Stimulated activated CD4-positive, alpha-beta T cell treated with anti-CD3 and anti-CD28 coated beads, Interleukin-4, amount 100 ng/mL, for 4 hours (primary cell): ENCODE measurements around the gene DNMT1.

ENCODE experiments used
- DNase-seq, 2 experiments: peaks; one replicate each; pipeline ENCODE4 v3.0.0-alpha.2; 2020

The DNMT1 gene

DNA sequence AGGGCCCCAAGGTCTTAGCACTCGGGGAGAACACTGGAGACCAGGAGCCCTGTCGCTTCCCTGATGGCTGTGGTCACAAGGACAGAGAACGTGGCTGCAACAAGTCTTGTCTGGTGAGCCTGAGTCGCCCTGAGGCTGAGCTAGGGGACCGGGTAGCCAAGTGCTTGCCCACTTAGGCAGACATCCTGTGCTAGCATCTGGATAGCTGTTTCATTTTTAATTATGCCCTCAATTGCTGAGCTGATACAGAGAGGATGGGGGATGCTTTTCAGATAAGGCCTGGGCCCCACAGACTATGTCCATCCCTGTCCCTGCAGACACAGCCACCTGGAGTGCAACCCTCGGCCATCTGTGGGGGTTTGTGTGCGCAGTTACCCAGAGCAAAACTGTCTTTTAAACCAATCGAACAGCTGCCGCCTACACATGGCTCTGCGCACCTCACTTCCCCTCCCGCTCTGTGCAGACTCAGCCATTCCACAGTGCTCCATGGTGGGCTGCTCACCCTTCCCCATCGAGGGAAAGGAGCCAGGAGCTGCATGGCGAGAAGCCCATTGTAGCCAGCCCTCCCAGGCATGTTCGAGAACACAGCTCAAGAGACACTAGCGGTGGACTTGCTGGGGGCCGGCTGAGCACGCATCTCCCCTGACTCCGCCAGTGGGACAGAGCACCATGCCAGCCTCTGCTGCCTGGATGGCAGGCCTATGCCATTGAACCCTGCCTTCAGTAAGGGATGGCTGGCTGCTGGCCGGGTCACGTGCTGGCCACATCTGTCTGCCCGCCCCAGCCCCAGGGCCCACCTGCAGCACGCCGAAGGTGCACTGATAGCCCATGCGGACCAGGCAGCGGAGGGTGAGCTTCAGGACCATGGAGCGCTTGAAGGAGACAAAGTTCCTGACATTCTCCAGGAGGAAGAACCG is 55.6 kb downstream of the DNMT1 start:
- no peak for DNase-seq

DNA sequence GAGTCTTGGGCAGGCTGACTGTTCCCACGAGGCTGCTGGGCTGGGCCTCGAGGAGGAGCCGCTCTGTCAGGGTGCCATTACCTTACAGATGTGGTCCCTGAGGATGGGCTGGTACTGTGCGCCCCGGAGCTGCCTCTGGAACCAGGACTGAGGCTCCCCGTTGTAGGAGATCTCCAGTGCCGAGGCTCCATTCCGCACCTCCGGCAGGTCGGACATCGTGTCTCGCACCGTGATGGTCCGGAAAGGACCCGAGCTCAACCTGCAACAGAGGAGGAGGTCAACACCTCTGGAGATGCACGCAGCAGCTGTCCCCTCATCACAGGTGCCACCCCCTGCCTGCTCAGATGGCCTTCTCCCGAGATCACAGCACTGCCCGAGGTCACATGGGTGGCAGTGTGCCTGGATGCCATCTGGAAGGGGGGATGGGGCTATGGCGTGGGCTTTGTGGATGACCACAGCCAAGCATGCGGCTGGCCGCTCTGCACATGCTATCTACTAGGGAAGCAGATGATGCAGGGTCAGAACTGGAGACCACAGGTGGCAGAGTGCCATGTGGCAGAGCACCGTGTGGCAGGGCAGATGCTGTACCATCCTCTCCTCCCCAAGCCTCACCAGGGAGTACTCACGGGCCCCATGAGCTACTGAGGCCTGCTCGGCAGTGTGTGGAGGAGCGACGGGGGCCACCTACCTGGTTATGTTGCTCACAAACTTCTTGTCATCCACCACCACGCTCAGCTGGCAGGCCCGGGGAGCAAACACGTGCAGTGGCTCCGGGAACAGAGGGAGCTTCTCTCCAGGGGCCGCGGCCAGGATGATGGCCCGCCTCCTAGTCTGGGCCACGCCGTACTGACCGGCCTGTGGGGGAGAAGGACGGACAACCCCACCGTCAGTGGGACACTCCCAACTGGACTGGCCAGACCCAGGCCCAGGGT is 56.7 kb downstream of the DNMT1 start:
- DNase-seq: no peak

DNA sequence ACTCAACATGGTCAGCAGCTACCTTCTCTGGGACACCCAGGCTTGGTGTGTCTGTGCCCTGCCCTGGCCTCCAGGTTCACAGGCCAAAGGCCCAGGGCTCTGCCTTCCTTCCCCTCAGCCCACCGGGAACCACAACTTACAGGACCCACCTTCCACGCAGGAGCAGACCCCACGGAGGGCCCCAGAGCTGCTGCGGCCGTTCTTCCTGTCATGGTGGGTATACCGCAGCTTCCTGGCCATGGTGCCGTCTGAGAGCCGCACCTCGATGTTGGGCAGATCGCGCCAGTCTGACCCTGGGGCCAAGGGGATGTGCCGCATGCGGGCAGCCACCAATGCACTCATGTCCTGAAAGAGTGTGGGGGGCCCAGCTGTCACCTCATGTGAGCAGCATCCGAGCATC is 57.8 kb downstream of the DNMT1 start:
- DNase-seq: no peak

DNA sequence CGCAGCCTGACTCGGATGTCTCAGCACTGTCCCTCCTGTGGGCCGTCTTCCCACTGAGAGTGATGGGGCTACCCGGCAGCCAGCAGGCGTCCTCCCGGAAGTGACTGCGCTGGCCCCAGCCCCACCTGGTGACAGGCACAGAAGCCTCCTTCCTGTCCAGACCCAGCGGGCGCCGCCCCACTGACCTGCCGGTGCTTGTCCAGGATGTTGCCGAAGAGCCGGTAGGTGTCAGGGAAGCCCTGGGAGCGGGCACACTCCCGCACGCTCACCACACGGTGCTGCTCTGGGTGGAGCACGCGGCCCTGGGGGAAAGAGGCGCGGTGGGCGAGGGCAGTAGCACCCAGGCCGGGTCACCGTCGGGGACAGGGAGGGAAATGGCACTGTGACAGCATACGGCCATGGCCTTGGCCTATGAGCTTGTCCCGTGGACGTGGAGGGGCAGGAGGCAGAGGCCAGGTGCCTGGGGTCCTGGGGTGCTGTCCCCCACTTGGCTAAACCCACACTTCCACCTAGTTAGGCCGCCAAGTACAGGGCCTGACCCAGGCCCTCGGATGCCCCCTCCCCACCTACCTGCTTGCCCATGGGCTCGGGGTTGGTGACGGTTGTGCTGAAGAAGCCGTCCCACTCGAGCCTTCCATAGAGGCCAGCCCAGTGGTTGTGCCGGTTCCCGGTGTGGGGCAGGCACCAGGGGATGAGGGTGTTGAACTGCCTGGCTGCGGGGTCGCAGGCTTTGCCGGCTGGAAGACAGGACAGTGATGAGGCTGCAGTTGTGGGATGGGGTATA is 59.0 kb downstream of the DNMT1 start:
- DNase-seq: no peak

DNA sequence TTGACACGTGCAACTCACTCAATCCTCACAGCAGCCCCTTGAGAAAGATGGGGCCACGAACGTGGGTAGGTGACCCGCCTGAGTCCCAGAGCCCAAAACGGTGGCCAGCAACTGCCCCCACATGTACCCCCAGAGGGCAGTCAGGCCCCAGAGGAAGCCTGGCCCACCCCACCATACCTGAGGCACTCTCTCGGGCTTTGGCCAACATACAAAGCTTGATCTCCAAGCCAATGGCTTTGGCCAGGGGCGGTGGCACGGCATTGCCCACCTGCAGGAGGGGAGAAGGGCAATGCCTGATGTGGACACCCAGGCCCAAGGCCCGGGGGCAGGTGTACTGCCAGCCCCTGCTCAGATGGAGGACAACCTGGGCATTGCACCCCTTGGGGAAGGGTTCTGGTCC is 60.7 kb downstream of the DNMT1 start:
- no peak for DNase-seq

DNA sequence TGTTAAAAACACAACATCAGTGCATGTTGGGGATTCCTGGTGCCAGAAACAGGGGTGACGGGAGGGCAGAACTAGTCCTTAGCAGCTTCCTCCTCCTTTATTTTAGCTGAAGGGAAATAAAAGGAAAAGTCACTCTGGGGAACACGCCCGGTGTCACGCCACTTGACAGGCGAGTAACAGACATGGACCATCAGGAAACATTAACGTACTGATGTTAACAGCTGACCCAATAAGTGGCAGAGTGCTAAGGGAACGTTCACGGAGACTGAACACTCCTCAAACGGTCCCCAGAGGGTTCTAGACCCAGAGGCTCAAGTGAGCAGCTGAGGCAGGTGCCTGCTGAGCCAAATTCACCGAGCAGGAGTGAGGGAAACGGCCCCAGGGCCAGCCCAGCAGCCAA is 61.2 kb downstream of the DNMT1 start:
- no peak for DNase-seq

DNA sequence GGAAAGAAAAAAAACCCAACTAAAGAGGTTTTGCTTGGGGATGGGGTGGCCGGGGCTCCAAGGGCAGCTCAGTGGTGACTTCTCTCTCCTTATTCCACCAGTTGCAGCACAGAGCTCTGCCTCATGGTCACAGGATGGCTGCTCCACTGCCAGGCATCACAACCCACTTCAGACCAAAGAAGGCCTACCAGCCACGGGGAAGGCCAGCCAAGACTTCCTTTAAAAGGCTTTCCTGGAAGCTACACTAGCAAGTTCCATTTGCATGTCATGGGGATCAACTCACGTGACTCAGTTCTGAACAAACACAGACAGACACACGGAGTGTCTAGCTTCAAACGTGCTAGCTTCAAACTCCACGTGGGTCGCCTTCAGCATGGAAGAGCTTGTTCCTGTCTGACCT is 61.8 kb downstream of the DNMT1 start:
- no peak for DNase-seq

DNA sequence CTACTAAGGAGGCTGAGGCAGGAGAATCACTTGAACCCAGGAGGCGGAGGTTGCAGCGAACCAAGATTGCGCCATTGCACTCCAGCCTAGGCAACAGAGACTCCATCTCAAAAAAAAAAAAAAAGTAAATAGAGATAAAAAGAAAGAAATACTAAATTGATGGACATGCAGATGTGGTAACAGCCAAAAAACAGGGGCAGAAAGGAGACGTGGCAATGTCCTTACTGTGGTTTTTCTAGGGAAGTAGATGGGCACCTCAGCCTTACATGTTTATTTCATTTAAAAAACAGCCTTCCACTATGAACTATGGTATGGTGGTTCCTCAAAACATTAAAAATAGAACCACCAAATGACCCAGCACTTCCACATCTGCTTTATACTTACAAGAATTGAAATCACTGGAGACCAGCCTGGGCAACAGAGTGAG is 68.5 kb downstream of the DNMT1 start:
- DNase-seq: no peak

DNA sequence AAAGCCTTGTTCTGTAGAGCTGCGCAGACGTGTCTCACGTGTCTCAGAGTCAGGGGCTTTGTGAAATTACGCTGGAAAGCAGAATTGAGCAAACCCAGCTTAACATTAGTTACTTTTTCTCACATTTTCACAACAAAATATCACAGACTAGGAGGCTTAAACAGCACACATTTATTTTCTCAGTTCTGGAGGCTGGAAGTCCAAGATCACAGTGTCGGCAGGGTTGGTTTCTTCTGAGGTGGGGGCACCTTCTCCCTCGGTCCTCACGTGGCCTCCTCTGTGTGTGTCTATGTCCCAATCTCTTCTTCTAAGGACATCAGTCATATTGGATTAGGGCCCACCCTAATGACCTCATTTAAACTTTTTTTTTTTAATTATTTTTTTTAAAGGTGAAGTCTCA is 70.3 kb downstream of the DNMT1 start:
- DNase-seq: no peak

DNA sequence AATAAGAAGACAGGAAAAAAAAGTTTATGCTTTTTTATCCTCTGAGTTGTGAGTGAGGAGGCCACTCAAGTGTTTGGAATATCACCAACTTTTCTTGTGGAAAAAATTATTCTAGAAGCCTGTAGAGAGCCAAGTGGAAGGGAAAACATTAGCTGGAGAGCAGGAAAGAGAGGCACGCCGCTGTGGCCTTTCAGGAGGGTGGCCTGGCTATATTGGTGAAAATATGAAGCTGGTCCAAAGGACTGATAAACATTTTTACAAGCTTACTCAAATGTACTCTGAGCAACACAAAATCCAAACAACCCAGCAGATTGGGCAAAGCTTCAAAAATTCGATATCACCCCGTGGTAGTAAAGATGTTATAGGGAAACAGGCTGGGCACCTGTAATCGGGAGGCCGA is 72.7 kb downstream of the DNMT1 start:
- DNase-seq: no peak

DNA sequence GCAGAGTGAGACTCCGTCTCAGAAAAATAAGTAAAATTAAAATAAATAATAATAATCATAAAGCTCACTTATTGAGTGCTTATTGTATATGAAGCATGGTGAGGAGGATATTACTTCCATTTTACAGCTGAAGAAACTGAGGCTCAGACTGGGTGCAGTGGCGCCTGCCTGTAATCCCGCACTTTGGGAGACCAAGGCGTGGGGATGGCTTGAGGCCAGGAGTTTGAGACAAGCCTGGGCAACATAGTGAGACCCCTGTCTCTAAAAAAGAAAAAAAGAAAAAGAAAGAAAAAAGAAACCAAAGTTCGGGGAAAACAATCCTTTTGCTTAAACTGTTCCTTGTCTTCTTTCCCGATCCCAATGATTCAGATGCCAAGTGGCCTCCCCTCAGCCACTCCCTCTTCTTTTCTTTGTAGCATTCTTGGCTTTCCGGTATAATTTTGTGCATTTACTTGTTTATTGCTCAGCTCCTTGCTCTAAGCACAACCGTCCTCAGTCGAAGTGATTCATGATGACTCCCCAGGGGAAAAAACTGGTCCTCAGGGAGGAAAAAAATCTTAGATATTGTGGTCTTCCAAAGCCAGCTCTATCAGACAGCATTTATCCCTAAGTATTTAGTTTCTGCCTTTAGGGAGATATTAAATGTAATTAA is 74.1 kb downstream of the DNMT1 start:
- no peak for DNase-seq

DNA sequence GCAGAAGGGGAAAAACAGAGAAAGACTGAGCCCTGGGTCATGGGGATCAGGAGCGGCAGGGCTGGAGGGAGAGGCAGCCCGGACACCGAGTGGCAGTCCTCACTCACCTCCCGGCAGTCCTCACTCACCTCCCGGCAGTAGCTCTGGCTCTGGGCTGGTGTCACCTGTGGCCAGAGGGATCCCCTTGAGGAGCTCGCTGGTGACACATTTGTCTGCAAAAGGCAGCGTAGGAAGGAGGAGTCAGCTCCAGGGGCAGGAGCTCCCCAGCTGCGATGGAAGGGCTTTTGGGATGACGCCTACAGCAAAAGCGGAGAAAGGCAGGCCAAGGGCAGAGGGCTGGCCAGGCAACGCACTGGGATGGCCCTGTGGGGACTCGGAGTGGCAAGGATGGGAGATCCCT is 75.8 kb downstream of the DNMT1 start:
- no peak for DNase-seq

DNA sequence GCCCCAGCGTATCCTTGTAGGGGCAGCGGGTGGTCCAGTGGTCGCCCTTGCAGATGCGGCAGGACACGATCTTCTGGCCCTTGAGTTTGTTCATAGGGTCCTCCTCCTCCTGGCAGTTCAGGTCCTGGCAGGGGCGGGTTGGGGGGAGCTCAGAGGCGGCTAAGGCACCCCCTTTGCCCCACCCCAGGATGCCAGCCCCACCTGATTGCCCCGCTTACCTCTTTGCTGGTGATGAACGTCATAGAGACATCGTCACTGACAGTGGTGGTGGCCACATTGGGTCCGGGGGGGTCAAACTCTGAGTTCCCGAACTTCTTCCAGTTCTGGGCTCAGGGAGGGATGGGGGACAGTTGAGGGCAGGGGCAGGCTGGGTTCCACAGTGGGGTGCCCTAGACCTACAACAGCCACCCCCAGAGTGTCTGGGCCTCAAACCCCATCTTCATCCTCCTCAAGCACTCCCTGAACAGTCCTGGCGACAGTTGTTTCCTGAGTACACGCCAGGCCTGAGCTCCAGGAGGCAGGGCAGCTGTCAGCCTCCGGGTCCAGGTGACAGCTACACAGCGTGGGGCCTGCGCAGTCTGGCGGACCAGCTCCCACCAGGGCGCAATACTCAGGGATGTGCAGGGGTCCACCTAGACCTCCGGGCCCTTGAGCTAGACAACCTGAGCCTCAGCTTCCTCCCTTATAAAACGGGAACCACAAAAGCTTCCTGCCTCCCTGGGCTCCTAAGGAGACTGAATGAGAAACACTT is 77.7 kb downstream of the DNMT1 start:
- DNase-seq: no peak

DNA sequence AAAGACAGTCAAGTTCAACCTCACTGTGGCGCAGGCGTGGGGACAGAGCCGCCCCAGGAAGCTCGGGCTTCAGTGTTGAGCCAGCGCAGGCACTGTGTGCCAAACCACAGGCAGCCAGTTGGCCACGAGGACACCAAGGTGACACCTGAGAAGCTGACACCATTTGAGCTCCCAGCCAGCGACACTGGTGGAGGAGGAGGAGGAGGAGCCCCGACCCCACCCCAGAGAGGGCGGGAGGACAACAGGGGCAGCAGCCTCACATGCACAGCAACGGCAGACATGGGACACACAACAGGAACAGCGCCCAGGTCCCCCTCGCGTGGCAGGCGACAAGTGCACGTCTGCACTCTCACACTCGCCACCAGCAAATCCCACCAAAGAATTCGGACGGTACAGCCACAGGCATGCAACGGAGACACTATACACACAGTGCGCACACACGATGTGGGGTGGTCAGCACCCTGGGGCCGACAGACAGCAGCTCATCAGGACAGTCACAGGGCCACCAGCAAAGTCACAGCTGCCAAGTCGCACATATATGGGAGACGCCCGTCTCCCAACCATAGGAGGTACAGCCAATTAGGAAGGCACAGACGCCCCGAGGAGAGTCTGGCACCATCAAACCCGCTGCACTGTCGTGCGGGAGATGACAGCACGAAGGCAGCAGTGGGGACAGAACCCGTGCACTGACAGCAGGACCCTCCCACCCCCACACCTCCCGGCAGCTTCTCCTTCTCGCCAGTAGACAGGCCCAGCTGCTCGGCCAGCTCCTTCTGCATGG is 78.5 kb downstream of the DNMT1 start:
- no peak for DNase-seq

DNA sequence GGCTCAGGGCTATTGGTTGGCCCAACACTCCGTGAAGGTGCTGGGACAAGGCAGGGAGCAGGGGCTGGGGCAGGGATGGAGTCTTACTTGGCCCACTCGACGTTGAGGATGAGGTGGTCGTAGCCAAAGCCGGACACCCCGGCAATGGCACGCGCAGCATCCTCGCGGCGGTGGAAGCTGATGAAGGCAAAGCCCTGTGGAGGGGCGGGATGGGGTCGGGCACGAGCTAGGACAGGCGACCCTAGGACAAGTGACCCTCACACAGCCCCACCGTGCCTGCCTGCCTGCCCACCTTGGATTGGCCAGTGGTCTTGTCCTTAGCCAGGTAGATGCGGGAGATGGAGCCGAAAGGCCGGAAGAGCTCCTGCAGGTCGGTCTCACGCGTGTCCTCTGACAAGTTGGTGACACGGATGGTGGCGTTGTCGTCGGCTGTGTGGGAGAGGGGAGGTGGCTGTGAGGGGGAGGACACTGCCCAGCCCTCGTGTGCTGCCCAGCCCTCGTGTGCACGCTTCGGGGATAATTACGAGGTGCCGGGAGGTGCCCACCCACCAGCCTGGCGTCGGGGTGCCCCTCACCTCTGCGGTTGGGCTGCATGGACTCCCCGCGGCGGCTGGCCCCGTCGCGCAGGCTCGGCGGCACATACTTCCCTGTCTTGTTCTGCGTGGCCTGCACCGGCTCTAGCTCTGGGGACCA is 79.2 kb downstream of the DNMT1 start:
- DNase-seq: no peak

DNA sequence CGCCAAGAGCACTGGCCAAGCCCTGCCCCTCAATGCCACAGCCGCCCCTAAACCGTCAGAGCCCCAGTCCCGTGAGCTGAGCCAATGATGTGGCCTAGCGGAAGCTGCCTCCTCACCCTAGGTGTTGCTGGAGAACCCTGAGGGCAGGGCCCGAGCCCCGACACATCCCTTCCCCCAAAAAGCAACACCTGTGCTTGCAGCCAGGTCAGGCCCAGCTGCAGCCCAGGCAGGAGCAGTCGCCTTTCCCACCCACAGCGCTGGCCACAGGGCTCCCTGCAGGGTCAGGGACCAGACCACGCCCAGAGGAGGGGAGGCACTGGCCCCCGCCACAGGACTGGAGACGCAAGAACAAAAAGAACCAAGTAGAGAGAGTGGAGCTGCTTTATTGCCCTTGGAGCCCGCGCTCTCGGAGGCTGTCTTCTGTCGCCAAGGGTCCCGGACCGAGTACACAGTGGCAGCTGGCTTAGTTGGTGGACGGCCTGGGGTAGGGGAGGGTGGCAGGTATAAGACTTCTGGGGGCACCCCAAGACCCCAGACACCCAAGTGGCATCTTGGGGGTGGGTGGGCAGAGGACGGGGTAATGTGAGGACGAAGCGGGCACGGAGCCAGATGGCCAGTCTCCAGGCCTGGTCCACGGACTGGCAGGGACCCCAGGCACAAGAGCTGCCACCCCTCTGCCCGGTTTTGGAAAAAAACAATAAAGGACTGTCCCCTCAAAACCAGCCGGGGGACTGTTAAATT is 79.9 kb downstream of the DNMT1 start:
- DNase-seq: no peak

DNA sequence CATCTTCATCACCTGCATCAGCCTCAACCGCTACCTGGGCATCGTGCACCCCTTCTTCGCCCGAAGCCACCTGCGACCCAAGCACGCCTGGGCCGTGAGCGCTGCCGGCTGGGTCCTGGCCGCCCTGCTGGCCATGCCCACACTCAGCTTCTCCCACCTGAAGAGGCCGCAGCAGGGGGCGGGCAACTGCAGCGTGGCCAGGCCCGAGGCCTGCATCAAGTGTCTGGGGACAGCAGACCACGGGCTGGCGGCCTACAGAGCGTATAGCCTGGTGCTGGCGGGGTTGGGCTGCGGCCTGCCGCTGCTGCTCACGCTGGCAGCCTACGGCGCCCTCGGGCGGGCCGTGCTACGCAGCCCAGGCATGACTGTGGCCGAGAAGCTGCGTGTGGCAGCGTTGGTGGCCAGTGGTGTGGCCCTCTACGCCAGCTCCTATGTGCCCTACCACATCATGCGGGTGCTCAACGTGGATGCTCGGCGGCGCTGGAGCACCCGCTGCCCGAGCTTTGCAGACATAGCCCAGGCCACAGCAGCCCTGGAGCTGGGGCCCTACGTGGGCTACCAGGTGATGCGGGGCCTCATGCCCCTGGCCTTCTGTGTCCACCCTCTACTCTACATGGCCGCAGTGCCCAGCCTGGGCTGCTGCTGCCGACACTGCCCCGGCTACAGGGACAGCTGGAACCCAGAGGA is 80.6 kb downstream of the DNMT1 start:
- DNase-seq: no peak

DNA sequence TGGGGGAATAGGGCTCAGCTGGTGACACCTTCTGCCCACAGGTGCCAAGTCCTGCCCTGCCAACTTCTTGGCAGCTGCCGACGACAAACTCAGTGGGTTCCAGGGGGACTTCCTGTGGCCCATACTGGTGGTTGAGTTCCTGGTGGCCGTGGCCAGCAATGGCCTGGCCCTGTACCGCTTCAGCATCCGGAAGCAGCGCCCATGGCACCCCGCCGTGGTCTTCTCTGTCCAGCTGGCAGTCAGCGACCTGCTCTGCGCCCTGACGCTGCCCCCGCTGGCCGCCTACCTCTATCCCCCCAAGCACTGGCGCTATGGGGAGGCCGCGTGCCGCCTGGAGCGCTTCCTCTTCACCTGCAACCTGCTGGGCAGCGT is 81.2 kb downstream of the DNMT1 start:
- peak in 1 of 2 experiments; percentile 41 for DNase-seq
